ENCODE results near the gene AJAP1. TPM values are rescaled to one million over a fixed set of nuclear protein-coding genes. Genes with fewer than 3 reads are reported as not detected.

AJAP1 gene
- polyA plus RNA-seq, 1 of the 3 experiments (the other 2 are of a cell fraction) = not detected

GRCh38 chr1:4729090-4729471 lies 74.7 kb downstream of the AJAP1 start:
- Histone ChIP-seq H3K4me3 (ENCODE audit: low read depth in 2 of 2, low read length in 1 of 2) (no peak overlapping the region), H3K4me1 (ENCODE audit: control insufficient read depth in 1 of 2, insufficient read depth in 2 of 2, low read depth in 1 of 2, low read length in 1 of 2) (peaks cover 0 to 4% of the 10 kb centered on the region in 2 experiments; a peak in 1 of 4 replicates), H3K9ac (no peak overlapping the region), H3K4me2 (no peak overlapping the region), H3K27ac (ENCODE audit: low read depth in 2 of 2, low read length in 1 of 2) (no peak overlapping the region), H3K9me3 (no peaks in the 10 kb centered on the region), H4K20me1 (ENCODE audit: insufficient read depth) (no peaks in the 10 kb centered on the region), H2AFZ (ENCODE audit: low read depth) (no peak overlapping the region), H3F3A (replicated peaks; ENCODE audit: insufficient read depth) (no peaks in the 10 kb centered on the region), H3K9me2 (no peaks in the 10 kb centered on the region), H3K27me3 (ENCODE audit: insufficient read depth) (no peaks in the 10 kb centered on the region), H3K36me3 (replicated peaks in 1 of 2; ENCODE audit: control insufficient read depth in 1 of 2, insufficient read depth in 2 of 2, low read length in 1 of 2) (no peaks in the 10 kb centered on the region), H3K79me2 (ENCODE audit: insufficient read depth) (no peaks in the 10 kb centered on the region)
- TF ChIP-seq POLR2AphosphoS5 (IDR thresholded peaks at IDR 0.05; ENCODE audit: low read depth, low read length) (no peak), CHD2 (IDR thresholded peaks at IDR 0.05; ENCODE audit: low read length, partially characterized antibody) (no peak), RAD21 (IDR thresholded peaks at IDR 0.05; ENCODE audit: low read length) (no peak), RXRA (IDR thresholded peaks at IDR 0.05; ENCODE audit: borderline replicate concordance, low read depth) (no peak), MXI1 (IDR thresholded peaks at IDR 0.05; ENCODE audit: low read depth, low read length) (no peak), FOSL2 (IDR thresholded peaks at IDR 0.05; ENCODE audit: borderline replicate concordance, low read depth) (no peak), EP300 (IDR thresholded peaks at IDR 0.05; ENCODE audit: borderline replicate concordance in 1 of 2, low read depth in 1 of 2, low read length in 1 of 2) (no peak), SMC3 (IDR thresholded peaks at IDR 0.05; ENCODE audit: low read depth, low read length) (no peak), ELF1 (IDR thresholded peaks at IDR 0.05) (no peak), YY1 (IDR thresholded peaks at IDR 0.05; ENCODE audit: low read depth) (no peak), CTCF (IDR thresholded peaks at IDR 0.05) (no peak), FOXM1 (IDR thresholded peaks at IDR 0.05; ENCODE audit: low read depth) (no peak), TAF1 (IDR thresholded peaks at IDR 0.05; ENCODE audit: borderline replicate concordance, low read depth, low read length) (no peak), REST (IDR thresholded peaks at IDR 0.05; ENCODE audit: low read depth, low read length) (no peak)
- TF ChIP-seq, protein P1, sequence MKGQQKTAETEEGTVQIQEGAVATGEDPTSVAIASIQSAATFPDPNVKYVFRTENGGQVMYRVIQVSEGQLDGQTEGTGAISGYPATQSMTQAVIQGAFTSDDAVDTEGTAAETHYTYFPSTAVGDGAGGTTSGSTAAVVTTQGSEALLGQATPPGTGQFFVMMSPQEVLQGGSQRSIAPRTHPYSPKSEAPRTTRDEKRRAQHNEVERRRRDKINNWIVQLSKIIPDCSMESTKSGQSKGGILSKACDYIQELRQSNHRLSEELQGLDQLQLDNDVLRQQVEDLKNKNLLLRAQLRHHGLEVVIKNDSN (IDR thresholded peaks at IDR 0.05; ENCODE audit: borderline replicate concordance, low read depth) = no peak
- TF ChIP-seq, protein P2, sequence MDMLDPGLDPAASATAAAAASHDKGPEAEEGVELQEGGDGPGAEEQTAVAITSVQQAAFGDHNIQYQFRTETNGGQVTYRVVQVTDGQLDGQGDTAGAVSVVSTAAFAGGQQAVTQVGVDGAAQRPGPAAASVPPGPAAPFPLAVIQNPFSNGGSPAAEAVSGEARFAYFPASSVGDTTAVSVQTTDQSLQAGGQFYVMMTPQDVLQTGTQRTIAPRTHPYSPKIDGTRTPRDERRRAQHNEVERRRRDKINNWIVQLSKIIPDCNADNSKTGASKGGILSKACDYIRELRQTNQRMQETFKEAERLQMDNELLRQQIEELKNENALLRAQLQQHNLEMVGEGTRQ (IDR thresholded peaks at IDR 0.05; ENCODE audit: borderline replicate concordance, low read depth, low read length) = no peak
- POLR2A ChIA-PET = no interaction called here
- 46% methylated on average over 4 of the region's 12 CpGs for WGBS (ENCODE audit: low lambda C conversion rate)
- no peak for DNase-seq
- CTCF ChIA-PET = no interaction called here

Data from SK-N-SH (cell line).